ENCODE data around the gene CARMIL1. TPM values are rescaled to one million over a fixed set of nuclear protein-coding genes. Genes with fewer than 3 reads are reported as not detected.

CARMIL1 gene
- total and polyA plus RNA-seq, 10 of the 15 experiments (the other 5 are each of a cell fraction or from before 2014, with no cell fraction given), result 6.4 to 18.1 (median 10.3) TPM

- TF ChIP-seq E4F1 (IDR thresholded peaks at IDR 0.05; ENCODE audit: borderline replicate concordance, partially characterized antibody) (no peak), NBN (IDR thresholded peaks at IDR 0.05) (no peak), TARDBP (IDR thresholded peaks at IDR 0.05; ENCODE audit: borderline replicate concordance) (no peak)
Measured at GRCh38 chr6:25354078-25354932, 75.1 kb downstream of the CARMIL1 start (continued).

GRCh38 chr6:25359191-25359861 is 80.2 kb downstream of the CARMIL1 start:
- in situ Hi-C loops (cut with MboI), result no loop called here
- RAD21 ChIA-PET (ENCODE audit: unreplicated experiment), result interaction anchor here (0.9 to 1.3 kb wide), 3 partner anchors 8 to 131 kb away, joined by 4 to 6 read pairs (median 4); no protein-coding TSS in a partner anchor
- no peak; the same call in 2 of the 3 replicates for ATAC-seq
- H3K9ac ChIP-seq (ENCODE audit: control insufficient read depth, insufficient read depth, low read length), result no peak overlapping the region
- no peaks in the 10 kb centered on the region for H3K27me3 ChIP-seq (replicated peaks in 1 of 2; ENCODE audit: control insufficient read depth in 2 of 2, insufficient read depth in 2 of 2, low read length in 1 of 2)
- 17% methylated on average over 6 of the region's 6 CpGs for WGBS (ENCODE audit: insufficient coverage, insufficient replicate concordance, low lambda C conversion rate, missing lambda C conversion rate)
- FAIRE-seq, result no peak
- SMC1A ChIA-PET (ENCODE audit: uncharacterized antibody, unreplicated experiment), result interaction anchor here (0.7 to 2.2 kb wide), 4 partner anchors 11 to 45 kb away, joined by 3 to 7 read pairs (median 4); no protein-coding TSS in a partner anchor
- H3K36me3 ChIP-seq (ENCODE audit: control insufficient read depth in 2 of 2, insufficient read depth in 2 of 2, low read length in 1 of 2), result no peaks in the 10 kb centered on the region
- no peak overlapping the region for H2AFZ ChIP-seq (ENCODE audit: control insufficient read depth, low read depth, low read length)
- BruUV-seq (replicated peaks), result no TSS peak
- no peaks in the 10 kb centered on the region for H3K9me3 ChIP-seq (replicated peaks; ENCODE audit: control insufficient read depth, insufficient read depth, low read length)
- intact Hi-C loops (cut with micrococcal nuclease; ENCODE audit: unreplicated experiment), result no loop called here
- H4K20me1 ChIP-seq (ENCODE audit: control insufficient read depth, insufficient read depth), result no peaks in the 10 kb centered on the region
- no peak overlapping the region for H3K27ac ChIP-seq (ENCODE audit: control insufficient read depth, insufficient read depth)
- POLR2A ChIA-PET, result interaction anchor here (0.5 to 1.1 kb wide), 2 partner anchors 8 to 10 kb away, joined by 3 read pairs; no protein-coding TSS in a partner anchor
- CTCF ChIA-PET, result interaction anchor here (0.8 to 1.4 kb wide), 4 partner anchors 20 to 101 kb away, joined by 3 to 4 read pairs (median 3); no protein-coding TSS in a partner anchor
- no peak overlapping the region for H3K4me3 ChIP-seq
- no peak for DNase-seq (ENCODE audit: low read depth, low spot score)
- TF ChIP-seq SREBF2 (IDR thresholded peaks at IDR 0.05; ENCODE audit: low read length) (no peak), MTA3 (IDR thresholded peaks at IDR 0.05; ENCODE audit: borderline replicate concordance, low read length) (no peak)
- no peak overlapping the region for H3K4me2 ChIP-seq (ENCODE audit: control insufficient read depth, insufficient read depth)
- no peaks in the 10 kb centered on the region for H3K79me2 ChIP-seq (ENCODE audit: control insufficient read depth, insufficient read depth, low read length)
- H3K4me1 ChIP-seq (ENCODE audit: control insufficient read depth, insufficient read depth, low read length), result no peaks in the 10 kb centered on the region
